HG03558 (cell line): ENCODE results near the gene RNASE8.
"Not testable (repeated sequence)": the region's sequence is repeated elsewhere in the genome, so short reads cannot be mapped to it uniquely, and the experiment has no call there.

ENCODE experiments used
- ATAC-seq: cut with Tn5 transposase; IDR thresholded peaks from one replicate; pipeline ENCODE4 v1.9.1; 2021; ENCODE audit warnings: moderate number of reproducible peaks; ENCODE audit not compliant: unreplicated experiment; ENCODE audit errors: extremely low read depth

RNASE8 gene

GRCh38 chr14:21057803-21058675 lies at the start of gene RNASE8:
RNASE8 (plus strand) TSS chr14:21057822; CDS start chr14:21057893, 71 bp downstream.
- no peak for ATAC-seq

GRCh38 chr14:21009721-21010120 lies 47.9 kb upstream of the RNASE8 start:
- ATAC-seq, result not testable (repeated sequence)

- no peak for ATAC-seq
Observed at GRCh38 chr14:21011136-21011535, 46.5 kb upstream of the RNASE8 start.

- no peak for ATAC-seq
Observed at GRCh38 chr14:21014761-21015190, 42.8 kb upstream of the RNASE8 start.

- no peak for ATAC-seq
Observed at GRCh38 chr14:21015312-21015711, 42.3 kb upstream of the RNASE8 start.

- ATAC-seq, result no peak
Observed at GRCh38 chr14:21016413-21017190, 41.0 kb upstream of the RNASE8 start.

- no peak for ATAC-seq
Observed at GRCh38 chr14:21017528-21018245, 39.9 kb upstream of the RNASE8 start.

- ATAC-seq, result no peak
Observed at GRCh38 chr14:21018286-21018685, 39.3 kb upstream of the RNASE8 start.

GRCh38 chr14:21018781-21019180 lies 38.8 kb upstream of the RNASE8 start:
- ATAC-seq, result no peak

GRCh38 chr14:21019366-21019765 lies 38.3 kb upstream of the RNASE8 start:
- no peak for ATAC-seq

- ATAC-seq, result no peak
Observed at GRCh38 chr14:21020977-21021545, 36.6 kb upstream of the RNASE8 start.

GRCh38 chr14:21022686-21023085 lies 34.9 kb upstream of the RNASE8 start:
- no peak for ATAC-seq

- no peak for ATAC-seq
Observed at GRCh38 chr14:21023174-21023573, 34.4 kb upstream of the RNASE8 start.

GRCh38 chr14:21023817-21024584 lies 33.6 kb upstream of the RNASE8 start:
- ATAC-seq, result no peak

- no peak for ATAC-seq
Observed at GRCh38 chr14:21024585-21025370, 32.8 kb upstream of the RNASE8 start, which contains the start of gene NDRG2. NDRG2 (minus strand) TSS chr14:21025061; CDS start chr14:21023315, 1,746 bp downstream.

GRCh38 chr14:21025371-21026273 lies 32.0 kb upstream of the RNASE8 start:
- ATAC-seq, result no peak

GRCh38 chr14:21026274-21026987 lies 31.2 kb upstream of the RNASE8 start:
- no peak for ATAC-seq
